GM23338 (cell line): ENCODE data around the gene SP6. TPM values are rescaled to one million over a fixed set of nuclear protein-coding genes. Genes with fewer than 3 reads are reported as not detected.

Source experiments
- ATAC-seq: fragments of 200-7000 bp; cut with Tn5 transposase; 3 replicates; pipeline ENCODE4 v1.9.1; 2020
- DNase-seq: peaks from one replicate; pipeline ENCODE4 v3.0.0-alpha.2; 2015; ENCODE audit warnings: low spot score
- H2AFZ ChIP-seq: fragments of 200-600 bp; sonication (generic); 2 replicates; pipeline ENCODE4 v1.8.0; 2016; ENCODE audit warnings: antibody characterized with exemption, mild to moderate bottlenecking, moderate library complexity
- H3F3A ChIP-seq: fragments of 200-600 bp; sonication (generic); replicated peaks from 2 replicates; pipeline ENCODE4 v1.8.0; 2017; ENCODE audit warnings: antibody characterized with exemption, mixed run types, low read depth
- H3K27ac ChIP-seq: fragments of 200-600 bp; sonication (generic); 2 replicates; pipeline ENCODE4 v1.6.1; 2016; ENCODE audit warnings: low read depth
- H3K27me3 ChIP-seq: fragments of 200-600 bp; sonication (generic); 2 replicates; pipeline ENCODE4 v1.8.0; 2016; ENCODE audit warnings: mild to moderate bottlenecking, mixed run types, moderate library complexity; ENCODE audit not compliant: insufficient read depth
- H3K36me3 ChIP-seq: fragments of 200-600 bp; sonication (generic); 2 replicates; pipeline ENCODE4 v1.8.0; 2016; ENCODE audit warnings: mild to moderate bottlenecking; ENCODE audit not compliant: insufficient read depth
- H3K4me1 ChIP-seq: fragments of 200-600 bp; sonication (generic); 2 replicates; pipeline ENCODE4 v1.8.0; 2016; ENCODE audit warnings: mild to moderate bottlenecking, moderate library complexity; ENCODE audit not compliant: insufficient read depth
- H3K4me2 ChIP-seq: fragments of 200-600 bp; sonication (generic); 2 replicates; pipeline ENCODE4 v1.7.1; 2017; ENCODE audit warnings: mixed run types
- H3K4me3 ChIP-seq: fragments of 200-600 bp; sonication (generic); 2 replicates; pipeline ENCODE4 v1.6.1; 2016; ENCODE audit warnings: mixed run types
- H3K79me2 ChIP-seq: fragments of 200-600 bp; sonication (generic); replicated peaks from 2 replicates; pipeline ENCODE4 v1.8.0; 2017; ENCODE audit warnings: mild to moderate bottlenecking; ENCODE audit not compliant: insufficient read depth
- H3K9me2 ChIP-seq: fragments of 200-600 bp; sonication (generic); 2 replicates; pipeline ENCODE4 v1.8.0; 2017; ENCODE audit not compliant: insufficient read depth
- H4K20me1 ChIP-seq: fragments of 200-600 bp; sonication (generic); replicated peaks from 2 replicates; pipeline ENCODE4 v1.8.0; 2017; ENCODE audit warnings: mild to moderate bottlenecking; ENCODE audit not compliant: insufficient read depth
- H3K27ac Mint-ChIP-seq: 2 replicates; pipeline ENCODE4 v1.8.0; 2020; ENCODE audit warnings: inconsistent platforms, mild to moderate bottlenecking, moderate library complexity, mixed read lengths
- H3K27me3 Mint-ChIP-seq: 3 replicates; pipeline ENCODE4 v1.8.0; 2022; ENCODE audit warnings: low read depth, mild to moderate bottlenecking, moderate library complexity, mixed read lengths, inconsistent platforms; ENCODE audit not compliant: insufficient read depth, poor library complexity
- H3K36me3 Mint-ChIP-seq: 3 replicates; pipeline ENCODE4 v1.8.0; 2021; ENCODE audit warnings: low read depth, mild to moderate bottlenecking, inconsistent platforms, moderate library complexity, mixed read lengths
- H3K4me1 Mint-ChIP-seq: 3 replicates; pipeline ENCODE4 v1.8.0; 2020; ENCODE audit warnings: mild to moderate bottlenecking, inconsistent platforms, mixed read lengths
- H3K4me3 Mint-ChIP-seq: 3 replicates; pipeline ENCODE4 v1.8.0; 2021; ENCODE audit warnings: moderate library complexity, mild to moderate bottlenecking, inconsistent platforms, mixed read lengths
- H3K9me3 Mint-ChIP-seq: 3 replicates; pipeline ENCODE4 v1.8.0; 2020; ENCODE audit warnings: moderate library complexity, mild to moderate bottlenecking, inconsistent platforms, mixed read lengths
- CREB1 ChIP-seq: fragments of 250-450 bp; sonication (Bioruptor Pico); IDR thresholded peaks from 2 replicates; pipeline ENCODE4 v1.5.0; 2020; ENCODE audit warnings: low read depth, mild to moderate bottlenecking, moderate library complexity
- ETS1 ChIP-seq: IDR thresholded peaks from 2 replicates; pipeline ENCODE4 v1.6.1; 2016; ENCODE audit warnings: antibody characterized with exemption
- EZH2 ChIP-seq: fragments of 200-600 bp; sonication (generic); IDR thresholded peaks from one replicate; pipeline ENCODE4 v1.8.0; 2017; ENCODE audit warnings: antibody characterized with exemption, mild to moderate bottlenecking, low read depth; ENCODE audit not compliant: unreplicated experiment
- EZH2phosphoT487 ChIP-seq: fragments of 200-600 bp; sonication (generic); IDR thresholded peaks from one replicate; pipeline ENCODE4 v1.8.1; 2018; ENCODE audit warnings: antibody characterized with exemption; ENCODE audit not compliant: unreplicated experiment
- JUNB ChIP-seq: IDR thresholded peaks from one replicate; pipeline ENCODE4 v1.6.1; 2016; ENCODE audit warnings: antibody characterized with exemption; ENCODE audit not compliant: unreplicated experiment
- NANOG ChIP-seq: IDR thresholded peaks from 2 replicates; pipeline ENCODE4 v1.6.1; 2016; ENCODE audit warnings: antibody characterized with exemption, borderline replicate concordance
- POLR2AphosphoS5 ChIP-seq: IDR thresholded peaks from 2 replicates; pipeline ENCODE4 v1.6.1; 2016; ENCODE audit warnings: antibody characterized with exemption, low read depth
- REST ChIP-seq: IDR thresholded peaks from one replicate; pipeline ENCODE4 v1.6.1; 2018; ENCODE audit warnings: antibody characterized with exemption; ENCODE audit not compliant: unreplicated experiment
- STAT1 ChIP-seq: IDR thresholded peaks from one replicate; pipeline ENCODE4 v1.6.1; 2016; ENCODE audit warnings: antibody characterized with exemption; ENCODE audit not compliant: unreplicated experiment
- ZNF114 ChIP-seq: fragments of 250-450 bp; sonication (Bioruptor Pico); IDR thresholded peaks from 2 replicates; pipeline ENCODE4 v1.5.0; 2020; ENCODE audit warnings: mild to moderate bottlenecking, moderate library complexity
- ZNF331 ChIP-seq: fragments of 250-450 bp; sonication (Bioruptor Pico); IDR thresholded peaks from 2 replicates; pipeline ENCODE4 v1.5.0; 2020; ENCODE audit warnings: low read depth, mild to moderate bottlenecking, moderate library complexity
- polyA plus RNA-seq: library from polyadenylated mRNA; unstranded; fragments of >200 nt; fragmentation: Nextera tagmentation; extraction: Ambion mirVana; gene quantifications from 2 replicates; pipeline ENCODE4 v1.2.1, GENCODE V29; 2016
- total RNA-seq: library from RNA; depleted of rRNA; stranded (reverse); fragments of >200 nt; shearing (Covaris generic); gene quantifications from 2 replicates; pipeline ENCODE4 v1.2.3, GENCODE V29; 2014
- TF ChIP-seq, protein P1 (sequence below): fragments of 250-450 bp; sonication (Bioruptor Pico); IDR thresholded peaks from 2 replicates; pipeline ENCODE4 v1.5.0; 2020; ENCODE audit warnings: mild to moderate bottlenecking, moderate library complexity
- TF ChIP-seq, protein P2 (sequence below), 2 experiments: fragments of 200-600 bp in 1 of 2; sonication (generic) in 1 of 2; conservative IDR thresholded peaks; 2 replicates each; pipeline versions ENCODE4 v1.5.1 to v1.6.1; 2016 to 2017; ENCODE audit warnings: antibody characterized with exemption in 2 of 2, low read depth in 2 of 2, mild to moderate bottlenecking in 2 of 2, moderate library complexity in 1 of 2

Gene SP6
- total and polyA plus RNA-seq, 2 experiments from 2014 or later, result 0.13 to 1.0 TPM

DNA sequence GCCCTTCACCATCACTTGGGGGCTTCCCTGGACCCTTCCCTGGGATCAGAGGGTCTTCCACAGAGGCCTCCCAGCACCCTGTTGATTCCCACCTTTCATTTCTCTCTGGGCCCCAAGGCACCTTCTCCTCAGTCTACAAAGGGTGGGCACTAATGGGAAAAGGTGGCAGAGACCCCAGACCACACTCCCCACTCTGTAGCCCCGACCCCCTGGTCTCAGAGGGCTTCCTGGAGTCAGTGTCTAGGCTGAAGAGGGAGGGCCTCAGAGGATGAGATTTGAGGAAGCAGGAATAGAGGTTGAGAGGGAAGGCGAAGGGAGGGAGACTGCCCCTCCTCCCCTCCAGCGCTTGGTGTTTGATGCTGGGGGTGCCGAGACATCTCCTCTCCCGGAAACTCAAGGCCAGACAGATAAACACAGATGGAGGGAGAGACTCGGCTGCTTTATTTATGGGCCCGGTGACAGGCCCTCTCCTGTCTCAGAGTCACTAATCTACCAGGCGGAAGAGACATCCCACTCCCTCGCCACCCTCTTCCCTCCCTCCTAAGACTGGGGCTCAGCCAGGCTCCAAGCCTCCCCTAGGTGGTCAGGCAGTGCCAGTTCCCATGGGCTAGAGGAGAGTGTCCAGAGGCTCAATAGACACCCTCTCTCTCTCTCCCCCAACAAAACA is 26.5 kb upstream of the SP6 start:
- H3K27me3 Mint-ChIP-seq, result peaks cover 24% of the 10 kb centered on the region
- no peak overlapping the region for H3K4me2 ChIP-seq
- ATAC-seq, result no peak
- no peaks in the 10 kb centered on the region for H3K9me2 ChIP-seq
- no peaks in the 10 kb centered on the region for H3K36me3 ChIP-seq
- H3F3A ChIP-seq, result peaks cover 8% of the 10 kb centered on the region; the same call in 1 of the 2 replicates
- no peaks in the 10 kb centered on the region for H3K9me3 Mint-ChIP-seq
- H4K20me1 ChIP-seq, result no peaks in the 10 kb centered on the region; the same call in 1 of the 2 replicates
- H3K27ac Mint-ChIP-seq, result no peak overlapping the region
- TF ChIP-seq NANOG, result no peak
- TF ChIP-seq EZH2, result no peak
- TF ChIP-seq EZH2phosphoT487, result no peak
- no peak for TF ChIP-seq CREB1 (CRISPR knock-in tag)
- TF ChIP-seq STAT1, result no peak
- no peak for TF ChIP-seq POLR2AphosphoS5
- TF ChIP-seq, protein P1, sequence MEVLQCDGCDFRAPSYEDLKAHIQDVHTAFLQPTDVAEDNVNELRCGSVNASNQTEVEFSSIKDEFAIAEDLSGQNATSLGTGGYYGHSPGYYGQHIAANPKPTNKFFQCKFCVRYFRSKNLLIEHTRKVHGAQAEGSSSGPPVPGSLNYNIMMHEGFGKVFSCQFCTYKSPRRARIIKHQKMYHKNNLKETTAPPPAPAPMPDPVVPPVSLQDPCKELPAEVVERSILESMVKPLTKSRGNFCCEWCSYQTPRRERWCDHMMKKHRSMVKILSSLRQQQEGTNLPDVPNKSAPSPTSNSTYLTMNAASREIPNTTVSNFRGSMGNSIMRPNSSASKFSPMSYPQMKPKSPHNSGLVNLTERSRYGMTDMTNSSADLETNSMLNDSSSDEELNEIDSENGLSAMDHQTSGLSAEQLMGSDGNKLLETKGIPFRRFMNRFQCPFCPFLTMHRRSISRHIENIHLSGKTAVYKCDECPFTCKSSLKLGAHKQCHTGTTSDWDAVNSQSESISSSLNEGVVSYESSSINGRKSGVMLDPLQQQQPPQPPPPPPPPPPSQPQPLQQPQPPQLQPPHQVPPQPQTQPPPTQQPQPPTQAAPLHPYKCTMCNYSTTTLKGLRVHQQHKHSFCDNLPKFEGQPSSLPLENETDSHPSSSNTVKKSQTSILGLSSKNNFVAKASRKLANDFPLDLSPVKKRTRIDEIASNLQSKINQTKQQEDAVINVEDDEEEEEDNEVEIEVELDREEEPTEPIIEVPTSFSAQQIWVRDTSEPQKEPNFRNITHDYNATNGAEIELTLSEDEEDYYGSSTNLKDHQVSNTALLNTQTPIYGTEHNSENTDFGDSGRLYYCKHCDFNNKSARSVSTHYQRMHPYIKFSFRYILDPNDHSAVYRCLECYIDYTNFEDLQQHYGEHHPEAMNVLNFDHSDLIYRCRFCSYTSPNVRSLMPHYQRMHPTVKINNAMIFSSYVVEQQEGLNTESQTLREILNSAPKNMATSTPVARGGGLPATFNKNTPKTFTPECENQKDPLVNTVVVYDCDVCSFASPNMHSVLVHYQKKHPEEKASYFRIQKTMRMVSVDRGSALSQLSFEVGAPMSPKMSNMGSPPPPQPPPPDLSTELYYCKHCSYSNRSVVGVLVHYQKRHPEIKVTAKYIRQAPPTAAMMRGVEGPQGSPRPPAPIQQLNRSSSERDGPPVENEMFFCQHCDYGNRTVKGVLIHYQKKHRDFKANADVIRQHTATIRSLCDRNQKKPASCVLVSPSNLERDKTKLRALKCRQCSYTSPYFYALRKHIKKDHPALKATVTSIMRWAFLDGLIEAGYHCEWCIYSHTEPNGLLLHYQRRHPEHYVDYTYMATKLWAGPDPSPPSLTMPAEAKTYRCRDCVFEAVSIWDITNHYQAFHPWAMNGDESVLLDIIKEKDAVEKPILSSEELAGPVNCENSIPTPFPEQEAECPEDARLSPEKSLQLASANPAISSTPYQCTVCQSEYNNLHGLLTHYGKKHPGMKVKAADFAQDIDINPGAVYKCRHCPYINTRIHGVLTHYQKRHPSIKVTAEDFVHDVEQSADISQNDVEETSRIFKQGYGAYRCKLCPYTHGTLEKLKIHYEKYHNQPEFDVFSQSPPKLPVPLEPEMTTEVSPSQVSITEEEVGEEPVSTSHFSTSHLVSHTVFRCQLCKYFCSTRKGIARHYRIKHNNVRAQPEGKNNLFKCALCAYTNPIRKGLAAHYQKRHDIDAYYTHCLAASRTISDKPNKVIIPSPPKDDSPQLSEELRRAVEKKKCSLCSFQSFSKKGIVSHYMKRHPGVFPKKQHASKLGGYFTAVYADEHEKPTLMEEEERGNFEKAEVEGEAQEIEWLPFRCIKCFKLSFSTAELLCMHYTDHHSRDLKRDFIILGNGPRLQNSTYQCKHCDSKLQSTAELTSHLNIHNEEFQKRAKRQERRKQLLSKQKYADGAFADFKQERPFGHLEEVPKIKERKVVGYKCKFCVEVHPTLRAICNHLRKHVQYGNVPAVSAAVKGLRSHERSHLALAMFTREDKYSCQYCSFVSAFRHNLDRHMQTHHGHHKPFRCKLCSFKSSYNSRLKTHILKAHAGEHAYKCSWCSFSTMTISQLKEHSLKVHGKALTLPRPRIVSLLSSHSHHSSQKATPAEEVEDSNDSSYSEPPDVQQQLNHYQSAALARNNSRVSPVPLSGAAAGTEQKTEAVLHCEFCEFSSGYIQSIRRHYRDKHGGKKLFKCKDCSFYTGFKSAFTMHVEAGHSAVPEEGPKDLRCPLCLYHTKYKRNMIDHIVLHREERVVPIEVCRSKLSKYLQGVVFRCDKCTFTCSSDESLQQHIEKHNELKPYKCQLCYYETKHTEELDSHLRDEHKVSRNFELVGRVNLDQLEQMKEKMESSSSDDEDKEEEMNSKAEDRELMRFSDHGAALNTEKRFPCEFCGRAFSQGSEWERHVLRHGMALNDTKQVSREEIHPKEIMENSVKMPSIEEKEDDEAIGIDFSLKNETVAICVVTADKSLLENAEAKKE (CRISPR knock-in tag), result no peak
- TF ChIP-seq, protein P2, sequence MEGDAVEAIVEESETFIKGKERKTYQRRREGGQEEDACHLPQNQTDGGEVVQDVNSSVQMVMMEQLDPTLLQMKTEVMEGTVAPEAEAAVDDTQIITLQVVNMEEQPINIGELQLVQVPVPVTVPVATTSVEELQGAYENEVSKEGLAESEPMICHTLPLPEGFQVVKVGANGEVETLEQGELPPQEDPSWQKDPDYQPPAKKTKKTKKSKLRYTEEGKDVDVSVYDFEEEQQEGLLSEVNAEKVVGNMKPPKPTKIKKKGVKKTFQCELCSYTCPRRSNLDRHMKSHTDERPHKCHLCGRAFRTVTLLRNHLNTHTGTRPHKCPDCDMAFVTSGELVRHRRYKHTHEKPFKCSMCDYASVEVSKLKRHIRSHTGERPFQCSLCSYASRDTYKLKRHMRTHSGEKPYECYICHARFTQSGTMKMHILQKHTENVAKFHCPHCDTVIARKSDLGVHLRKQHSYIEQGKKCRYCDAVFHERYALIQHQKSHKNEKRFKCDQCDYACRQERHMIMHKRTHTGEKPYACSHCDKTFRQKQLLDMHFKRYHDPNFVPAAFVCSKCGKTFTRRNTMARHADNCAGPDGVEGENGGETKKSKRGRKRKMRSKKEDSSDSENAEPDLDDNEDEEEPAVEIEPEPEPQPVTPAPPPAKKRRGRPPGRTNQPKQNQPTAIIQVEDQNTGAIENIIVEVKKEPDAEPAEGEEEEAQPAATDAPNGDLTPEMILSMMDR (conservative IDR thresholded peaks at IDR 0.05; ENCODE audit: low read depth in 2 of 2), result no peak
- no peak for TF ChIP-seq REST
- no peak for TF ChIP-seq ZNF331 (CRISPR knock-in tag)
- TF ChIP-seq ZNF114 (CRISPR knock-in tag), result no peak
- TF ChIP-seq JUNB, result no peak
- TF ChIP-seq ETS1, result no peak
- H2AFZ ChIP-seq, result no peak overlapping the region
- H3K36me3 Mint-ChIP-seq, result no peaks in the 10 kb centered on the region
- no peak overlapping the region; the same call in 2 of the 3 replicates for H3K4me3 Mint-ChIP-seq
- H3K27me3 ChIP-seq, result peaks cover 27% of the 10 kb centered on the region
- DNase-seq, result no peak
- H3K4me1 Mint-ChIP-seq, result peaks cover 48% of the 10 kb centered on the region
- H3K4me1 ChIP-seq, result peaks cover 37% of the 10 kb centered on the region
- H3K27ac ChIP-seq, result no peak overlapping the region
- H3K4me3 ChIP-seq, result no peak overlapping the region
- no peaks in the 10 kb centered on the region for H3K79me2 ChIP-seq
